WI38 (cell line): ENCODE data around the gene CD36.

Experiments
- H3K4me3 ChIP-seq: 2 replicates; pipeline ENCODE4 v1.5.1; 2011; ENCODE audit warnings: low read depth, mild to moderate bottlenecking, control low read depth, low read length
- TF ChIP-seq, protein P1 (sequence below): IDR thresholded peaks from 2 replicates; pipeline ENCODE4 v1.5.1; 2012; ENCODE audit warnings: low read depth, mild to moderate bottlenecking, control low read depth, low read length

Gene CD36

DNA sequence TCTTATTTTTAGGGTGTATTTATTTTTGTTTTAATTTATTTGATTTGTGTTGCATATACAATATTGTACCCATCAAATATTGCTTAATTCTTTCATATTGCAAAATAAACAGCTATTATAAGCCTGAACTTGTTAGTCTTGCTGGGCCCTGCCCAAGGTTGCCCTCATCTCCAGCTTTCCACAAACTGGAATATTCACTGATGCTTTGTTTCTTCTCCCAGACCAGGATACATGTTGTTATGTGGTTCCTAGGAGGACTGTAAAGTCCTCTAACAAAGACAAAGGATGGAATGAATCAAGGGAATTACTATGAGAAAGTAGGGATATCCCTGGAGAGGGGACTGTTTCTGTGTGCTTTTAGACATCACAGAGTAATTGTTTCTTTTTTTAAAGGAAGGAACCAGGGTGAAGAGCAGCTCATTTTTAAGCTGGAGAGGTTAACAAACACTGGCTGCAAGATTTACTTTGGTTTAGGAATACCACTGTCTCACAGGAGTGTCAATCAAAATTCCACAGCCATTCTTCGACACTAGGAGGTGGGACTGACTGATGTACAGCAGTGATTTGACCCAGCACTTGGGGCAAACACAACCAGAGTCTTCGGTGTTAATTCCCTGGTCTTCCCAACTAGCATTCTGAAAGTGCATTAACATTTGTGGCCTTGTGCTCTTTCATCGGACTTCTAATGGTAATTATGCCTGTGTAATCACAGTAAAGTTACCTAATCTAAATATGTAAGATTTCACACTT, 14.8 kb upstream of the CD36 start:
- H3K4me3 ChIP-seq = no peak overlapping the region
- TF ChIP-seq, protein P1, sequence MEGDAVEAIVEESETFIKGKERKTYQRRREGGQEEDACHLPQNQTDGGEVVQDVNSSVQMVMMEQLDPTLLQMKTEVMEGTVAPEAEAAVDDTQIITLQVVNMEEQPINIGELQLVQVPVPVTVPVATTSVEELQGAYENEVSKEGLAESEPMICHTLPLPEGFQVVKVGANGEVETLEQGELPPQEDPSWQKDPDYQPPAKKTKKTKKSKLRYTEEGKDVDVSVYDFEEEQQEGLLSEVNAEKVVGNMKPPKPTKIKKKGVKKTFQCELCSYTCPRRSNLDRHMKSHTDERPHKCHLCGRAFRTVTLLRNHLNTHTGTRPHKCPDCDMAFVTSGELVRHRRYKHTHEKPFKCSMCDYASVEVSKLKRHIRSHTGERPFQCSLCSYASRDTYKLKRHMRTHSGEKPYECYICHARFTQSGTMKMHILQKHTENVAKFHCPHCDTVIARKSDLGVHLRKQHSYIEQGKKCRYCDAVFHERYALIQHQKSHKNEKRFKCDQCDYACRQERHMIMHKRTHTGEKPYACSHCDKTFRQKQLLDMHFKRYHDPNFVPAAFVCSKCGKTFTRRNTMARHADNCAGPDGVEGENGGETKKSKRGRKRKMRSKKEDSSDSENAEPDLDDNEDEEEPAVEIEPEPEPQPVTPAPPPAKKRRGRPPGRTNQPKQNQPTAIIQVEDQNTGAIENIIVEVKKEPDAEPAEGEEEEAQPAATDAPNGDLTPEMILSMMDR = no peak

DNA sequence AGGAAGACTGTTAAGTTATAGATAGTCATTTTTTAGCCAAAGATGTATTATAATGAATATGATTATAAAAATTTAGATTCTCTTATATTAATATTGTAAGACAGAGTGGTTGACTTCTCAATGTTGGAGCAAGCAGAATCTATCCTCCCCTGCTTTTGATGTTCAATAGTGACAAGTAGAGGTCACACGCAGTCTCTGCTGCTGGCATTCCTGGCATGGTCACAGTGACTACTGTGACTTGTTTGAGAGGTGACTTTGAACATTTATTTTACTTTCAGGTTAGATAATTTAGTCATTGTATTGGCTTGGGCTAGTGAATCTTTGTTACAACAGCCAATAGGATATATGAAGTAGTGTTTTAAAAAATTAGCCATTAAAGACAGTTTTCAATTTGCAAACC, 13.7 kb upstream of the CD36 start:
- TF ChIP-seq, protein P1 = no peak
- H3K4me3 ChIP-seq = no peak overlapping the region

DNA sequence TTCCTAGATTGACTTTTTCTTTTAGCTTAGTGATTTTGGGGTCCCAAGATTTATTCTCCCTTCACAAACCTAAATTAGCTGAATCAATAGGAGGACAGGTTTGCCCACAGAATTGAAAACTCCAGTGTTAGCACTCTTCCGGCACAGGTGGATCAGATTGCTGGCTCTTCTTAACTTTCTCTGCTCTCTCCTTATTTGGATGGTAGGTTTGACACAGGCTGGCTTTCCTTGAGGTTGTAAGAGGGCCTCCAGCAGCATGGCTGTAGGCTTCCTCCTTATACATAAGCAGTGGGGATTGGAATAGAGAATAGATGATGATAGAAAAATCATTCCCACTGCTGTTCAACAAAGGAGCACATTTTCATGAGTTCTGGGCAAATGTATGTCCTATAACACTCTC, 9.4 kb upstream of the CD36 start:
- no peak overlapping the region for H3K4me3 ChIP-seq
- TF ChIP-seq, protein P1 = no peak

DNA sequence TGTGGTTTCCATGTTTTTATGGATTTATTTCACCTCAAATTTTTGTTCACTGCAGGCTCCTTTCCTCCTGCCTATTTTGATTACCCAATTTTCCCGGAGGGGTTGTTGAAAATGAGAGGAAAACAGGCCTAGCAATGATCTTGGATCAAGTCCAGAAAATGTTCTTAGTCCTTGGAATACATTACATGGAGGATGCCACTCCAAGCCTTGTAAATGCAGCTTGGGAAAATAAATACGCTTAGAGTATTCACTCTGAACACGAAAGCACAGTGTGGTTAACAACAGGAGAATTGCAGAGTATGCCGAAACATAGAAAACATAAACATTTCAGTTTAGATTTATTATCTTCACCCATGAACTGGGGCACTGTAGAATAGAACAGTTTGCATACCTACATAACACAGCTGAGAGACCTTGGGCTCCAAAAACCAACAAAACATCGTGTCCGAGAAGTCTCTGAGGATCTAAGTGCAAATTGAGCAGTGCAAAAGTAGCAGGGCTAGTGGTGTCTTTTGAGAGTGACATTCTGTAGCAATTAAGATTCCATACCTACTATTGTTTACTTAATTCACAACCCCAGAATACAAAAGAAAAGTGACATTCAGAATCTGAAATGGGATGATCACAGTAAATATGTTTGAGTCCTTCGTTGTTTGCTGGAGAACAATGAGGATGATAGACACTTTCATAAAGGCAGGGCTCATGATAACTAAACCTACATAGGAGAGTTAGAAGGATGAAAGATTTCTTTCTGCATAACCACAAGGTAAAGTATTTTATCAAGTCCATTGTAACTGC, 7.6 kb upstream of the CD36 start:
- no peak overlapping the region for H3K4me3 ChIP-seq
- TF ChIP-seq, protein P1 = no peak

DNA sequence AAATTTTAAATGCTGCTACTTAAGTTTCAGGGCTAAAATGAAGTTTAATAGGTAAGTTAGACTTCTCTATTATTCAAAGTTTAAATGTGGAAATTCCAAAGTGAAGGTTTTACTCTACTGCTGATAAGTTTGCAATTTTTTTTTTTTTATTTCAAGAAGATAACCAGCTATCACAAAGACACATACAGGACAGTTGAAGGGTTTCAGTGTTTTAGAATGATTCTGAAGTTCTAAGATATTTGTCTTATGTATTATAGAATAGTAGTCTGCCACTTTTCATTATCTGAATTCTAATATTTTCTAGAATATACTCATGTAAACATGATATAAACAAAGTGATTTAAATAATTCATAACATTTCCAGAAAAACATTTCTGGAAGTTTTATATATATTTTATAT, 7.0 kb upstream of the CD36 start:
- TF ChIP-seq, protein P1 = no peak
- H3K4me3 ChIP-seq = no peak overlapping the region

DNA sequence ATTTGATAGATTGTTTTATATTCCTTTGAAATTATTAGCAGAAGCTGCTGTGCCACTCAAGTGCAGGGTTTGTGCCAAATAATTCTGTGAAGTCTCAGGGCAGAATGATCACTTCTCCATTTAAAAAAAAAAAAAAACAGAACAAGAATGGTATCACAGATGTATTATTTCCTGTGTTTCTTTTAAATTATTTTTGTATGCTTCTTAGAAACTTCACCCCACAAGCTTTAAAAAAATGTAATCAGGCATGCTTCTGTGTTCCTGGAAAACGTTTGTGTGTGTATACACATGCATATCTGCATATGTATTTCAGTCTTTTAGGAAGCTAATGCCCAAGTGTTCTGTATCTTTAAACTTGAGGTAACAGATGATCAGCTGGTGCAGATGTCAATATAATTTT, 6.3 kb upstream of the CD36 start:
- H3K4me3 ChIP-seq = no peak overlapping the region
- TF ChIP-seq, protein P1 = no peak

DNA sequence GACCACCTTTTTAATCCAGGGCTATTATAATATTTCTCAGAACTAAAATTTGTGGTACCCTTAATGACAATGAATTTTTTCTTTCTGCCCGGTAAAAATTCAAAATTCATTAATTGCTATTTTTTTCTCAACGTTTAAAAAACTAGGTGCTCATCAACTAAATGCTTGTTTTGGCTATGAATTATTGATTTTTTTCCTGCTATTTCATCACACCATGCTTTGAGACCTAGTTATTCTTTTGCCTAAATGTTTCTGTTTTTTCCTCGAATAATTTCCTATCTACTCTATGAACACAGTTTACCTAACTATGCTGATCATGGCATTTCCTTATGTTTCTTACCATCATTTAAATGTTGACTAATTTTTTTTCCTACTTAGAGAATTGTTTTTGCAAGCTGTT, 5.6 kb upstream of the CD36 start:
- H3K4me3 ChIP-seq = no peak overlapping the region

More for the DNA sequence above, 5.6 kb upstream of the CD36 start:
- TF ChIP-seq, protein P1 = no peak
